ENCODE data around the gene PRKAG2. TPM values are rescaled to one million over a fixed set of nuclear protein-coding genes. Genes with fewer than 3 reads are reported as not detected.

PRKAG2 gene
- total RNA-seq, 3 donors from 2014 or later, result 32.3 to 56.6 (median 34.4) TPM

DNA sequence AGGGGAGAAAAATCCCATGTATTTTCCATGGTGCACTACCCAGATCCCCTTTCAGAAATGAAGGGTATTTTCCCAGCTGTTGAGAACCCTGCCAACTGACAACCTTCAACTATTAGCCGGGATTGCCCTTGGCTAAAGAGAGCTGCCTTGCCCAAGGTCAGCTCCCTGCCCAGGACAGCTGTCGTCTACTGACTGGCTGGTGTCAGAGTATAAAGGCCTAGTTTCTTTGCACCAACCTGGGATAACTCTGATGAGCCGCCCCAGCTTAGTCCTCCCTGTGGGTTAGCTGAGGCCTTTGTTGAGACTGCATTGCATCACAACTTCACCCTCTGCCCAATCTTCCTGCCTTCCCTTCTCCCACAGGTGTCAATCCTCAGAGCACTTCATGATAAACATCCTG, 210.0 kb downstream of the PRKAG2 start:
- intact Hi-C loops (cut with DNase I; ENCODE audit: low total_unique reads), result no loop called here
- Histone ChIP-seq H3K9me3 (no peaks in the 10 kb centered on the region), H3K36me3 (no peaks in the 10 kb centered on the region), H3K27ac (no peak overlapping the region), H3K4me3 (no peak overlapping the region), H3K27me3 (no peaks in the 10 kb centered on the region), H3K4me1 (no peaks in the 10 kb centered on the region)
- TF ChIP-seq POLR2AphosphoS5 (IDR thresholded peaks at IDR 0.05), result no peak
- TF ChIP-seq POLR2A (IDR thresholded peaks at IDR 0.05), result no peak
- TF ChIP-seq CTCF (IDR thresholded peaks at IDR 0.05), result no peak
- no peak for DNase-seq (ENCODE audit: low spot score in 2 of 2)

GRCh38 chr7:151665368-151665767, 211.5 kb downstream of the PRKAG2 start:
- Histone ChIP-seq H3K9me3 (no peaks in the 10 kb centered on the region), H3K27me3 (no peaks in the 10 kb centered on the region), H3K36me3 (no peaks in the 10 kb centered on the region), H3K4me3 (no peak overlapping the region), H3K27ac (no peak overlapping the region), H3K4me1 (no peaks in the 10 kb centered on the region)
- no peak for DNase-seq (ENCODE audit: low spot score in 2 of 2)
- TF ChIP-seq POLR2AphosphoS5 (IDR thresholded peaks at IDR 0.05), result no peak
- no peak for TF ChIP-seq CTCF (IDR thresholded peaks at IDR 0.05)
- TF ChIP-seq POLR2A (IDR thresholded peaks at IDR 0.05), result no peak
- intact Hi-C loops (cut with DNase I; ENCODE audit: low total_unique reads), result no loop called here

GRCh38 chr7:151664268-151664667, 212.6 kb downstream of the PRKAG2 start:
- no peak overlapping the region for H3K27ac ChIP-seq

GRCh38 chr7:151663382-151664100, 213.4 kb downstream of the PRKAG2 start:
- Histone ChIP-seq H3K36me3 (no peaks in the 10 kb centered on the region), H3K9me3 (no peaks in the 10 kb centered on the region), H3K27ac (no peak overlapping the region), H3K4me3 (no peak overlapping the region), H3K27me3 (no peaks in the 10 kb centered on the region), H3K4me1 (no peaks in the 10 kb centered on the region)
- no peak for DNase-seq (ENCODE audit: low spot score in 2 of 2)
- TF ChIP-seq POLR2A (IDR thresholded peaks at IDR 0.05), result no peak
- no peak for TF ChIP-seq POLR2AphosphoS5 (IDR thresholded peaks at IDR 0.05)
- TF ChIP-seq CTCF (IDR thresholded peaks at IDR 0.05), result no peak
- intact Hi-C loops (cut with DNase I; ENCODE audit: low total_unique reads), result loop anchor here (1.0 kb wide), 1 partner anchor 35 kb away; no protein-coding TSS in a partner anchor

More at GRCh38 chr7:151664268-151664667, 212.6 kb downstream of the PRKAG2 start:
- intact Hi-C loops (cut with DNase I; ENCODE audit: low total_unique reads), result no loop called here
- TF ChIP-seq POLR2A (IDR thresholded peaks at IDR 0.05) (no peak), CTCF (IDR thresholded peaks at IDR 0.05) (no peak), POLR2AphosphoS5 (IDR thresholded peaks at IDR 0.05) (no peak)
- H3K27me3 ChIP-seq, result no peaks in the 10 kb centered on the region
- H3K9me3 ChIP-seq, result no peaks in the 10 kb centered on the region
- H3K4me1 ChIP-seq, result no peaks in the 10 kb centered on the region
- H3K4me3 ChIP-seq, result no peak overlapping the region
- no peak for DNase-seq (ENCODE audit: low spot score in 2 of 2)
- H3K36me3 ChIP-seq, result no peaks in the 10 kb centered on the region

DNA sequence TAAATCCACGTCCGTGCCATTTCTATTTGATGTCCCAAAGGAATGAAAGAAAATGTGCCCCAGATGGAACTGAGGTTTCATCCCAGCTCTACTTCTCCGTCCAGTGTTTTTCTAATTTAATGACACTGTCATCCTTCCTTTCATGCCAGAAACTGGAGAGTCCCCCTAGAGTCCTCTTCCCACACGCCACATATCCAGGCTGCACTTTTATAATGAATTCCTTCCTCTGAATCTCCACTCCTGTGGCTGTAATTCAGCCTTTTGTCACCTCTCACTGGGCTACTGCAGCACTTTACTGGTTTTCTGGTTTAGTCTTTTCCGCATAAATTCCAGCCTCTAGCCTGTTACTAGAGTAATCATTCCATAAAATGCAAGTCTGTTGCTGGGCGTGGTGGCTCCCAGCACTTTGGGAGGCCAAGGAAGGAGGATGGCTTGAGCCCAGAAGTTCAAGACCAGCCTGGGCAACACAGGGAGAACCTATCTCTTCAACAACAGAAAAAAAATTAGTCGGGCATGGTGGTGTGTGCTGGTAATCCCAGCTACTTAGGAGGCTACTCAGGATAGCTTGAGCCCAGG, 214.6 kb downstream of the PRKAG2 start:
- no peaks in the 10 kb centered on the region for H3K4me1 ChIP-seq
- H3K36me3 ChIP-seq, result no peaks in the 10 kb centered on the region
- intact Hi-C loops (cut with DNase I; ENCODE audit: low total_unique reads), result no loop called here
- H3K27ac ChIP-seq, result no peak overlapping the region
- H3K4me3 ChIP-seq, result no peak overlapping the region
- no peaks in the 10 kb centered on the region for H3K9me3 ChIP-seq
- no peaks in the 10 kb centered on the region for H3K27me3 ChIP-seq
- DNase-seq (ENCODE audit: low spot score in 2 of 2), result no peak
- TF ChIP-seq CTCF (IDR thresholded peaks at IDR 0.05), result no peak
- no peak for TF ChIP-seq POLR2AphosphoS5 (IDR thresholded peaks at IDR 0.05)
- no peak for TF ChIP-seq POLR2A (IDR thresholded peaks at IDR 0.05)

All from breast epithelium (tissue), 4 donors.